ENCODE data around the gene AP3B1. TPM values are rescaled to one million over a fixed set of nuclear protein-coding genes. Genes with fewer than 3 reads are reported as not detected.

The AP3B1 gene
- total RNA-seq, 2 experiments from 2014 or later: 32.5 to 39.5 TPM

DNA sequence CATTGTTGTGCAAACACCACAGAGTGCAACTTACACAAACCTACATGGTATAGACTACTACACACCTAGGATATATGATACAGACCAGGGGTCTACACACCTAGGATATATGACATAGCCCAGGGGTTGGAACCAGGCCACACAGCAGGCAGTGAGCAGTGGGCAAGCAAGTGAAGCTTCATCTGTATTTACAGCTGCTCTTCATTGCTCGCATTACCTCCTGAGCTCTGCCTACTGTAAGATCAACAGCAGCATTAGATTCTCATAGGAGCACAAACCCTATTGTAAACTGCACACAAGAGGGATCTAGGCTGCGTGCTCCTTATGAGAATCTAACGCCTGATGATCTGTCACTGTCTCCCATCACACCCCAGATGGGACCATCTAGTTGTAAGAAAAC, 56.6 kb downstream of the AP3B1 start:
- no peak overlapping the region for H2AFZ ChIP-seq (ENCODE audit: low read length)
- no peaks in the 10 kb centered on the region; the same call in 1 of the 2 replicates for H4K20me1 ChIP-seq (ENCODE audit: insufficient read depth, low read length)
- ChIA-PET CTCF (ENCODE audit: unreplicated experiment) (no interaction called here), POLR2A (interaction anchor here (1.4 kb wide), 1 partner anchor 8 kb away, joined by 5 read pairs; no protein-coding TSS in a partner anchor)
- TF ChIP-seq, protein P1, sequence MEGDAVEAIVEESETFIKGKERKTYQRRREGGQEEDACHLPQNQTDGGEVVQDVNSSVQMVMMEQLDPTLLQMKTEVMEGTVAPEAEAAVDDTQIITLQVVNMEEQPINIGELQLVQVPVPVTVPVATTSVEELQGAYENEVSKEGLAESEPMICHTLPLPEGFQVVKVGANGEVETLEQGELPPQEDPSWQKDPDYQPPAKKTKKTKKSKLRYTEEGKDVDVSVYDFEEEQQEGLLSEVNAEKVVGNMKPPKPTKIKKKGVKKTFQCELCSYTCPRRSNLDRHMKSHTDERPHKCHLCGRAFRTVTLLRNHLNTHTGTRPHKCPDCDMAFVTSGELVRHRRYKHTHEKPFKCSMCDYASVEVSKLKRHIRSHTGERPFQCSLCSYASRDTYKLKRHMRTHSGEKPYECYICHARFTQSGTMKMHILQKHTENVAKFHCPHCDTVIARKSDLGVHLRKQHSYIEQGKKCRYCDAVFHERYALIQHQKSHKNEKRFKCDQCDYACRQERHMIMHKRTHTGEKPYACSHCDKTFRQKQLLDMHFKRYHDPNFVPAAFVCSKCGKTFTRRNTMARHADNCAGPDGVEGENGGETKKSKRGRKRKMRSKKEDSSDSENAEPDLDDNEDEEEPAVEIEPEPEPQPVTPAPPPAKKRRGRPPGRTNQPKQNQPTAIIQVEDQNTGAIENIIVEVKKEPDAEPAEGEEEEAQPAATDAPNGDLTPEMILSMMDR (conservative IDR thresholded peaks at IDR 0.05; ENCODE audit: low read length): no peak
- TF ChIP-seq EZH2phosphoT487 (IDR thresholded peaks at IDR 0.05; ENCODE audit: borderline replicate concordance, low read depth, low read length): no peak
- no peak for DNase-seq (ENCODE audit: low spot score)
- no peak overlapping the region for H3K4me3 ChIP-seq (ENCODE audit: low read depth, low read length, poor library complexity, severe bottlenecking)
- no peaks in the 10 kb centered on the region for H3K9me3 ChIP-seq (ENCODE audit: low read length)
- intact Hi-C loops (cut with micrococcal nuclease; ENCODE audit: unreplicated experiment): no loop called here
- H3K36me3 ChIP-seq (ENCODE audit: insufficient read depth, low read length): 0 out of 2 replicates have a peak, but pooled peaks cover 5% of the 10 kb centered on the region
- no peak overlapping the region for H3K27ac ChIP-seq (ENCODE audit: low read depth, low read length, poor library complexity, severe bottlenecking)
- no peaks in the 10 kb centered on the region for H3K79me2 ChIP-seq (ENCODE audit: insufficient read depth, low read depth, low read length)
- H3K4me1 ChIP-seq (ENCODE audit: insufficient read depth, low read length, poor library complexity, severe bottlenecking): no peaks in the 10 kb centered on the region
- H3K9me2 ChIP-seq (ENCODE audit: insufficient read depth, low read length): no peaks in the 10 kb centered on the region
- no TSS peak for BruUV-seq (replicated peaks)
- H3K4me2 ChIP-seq (ENCODE audit: low read length): no peak overlapping the region

DNA sequence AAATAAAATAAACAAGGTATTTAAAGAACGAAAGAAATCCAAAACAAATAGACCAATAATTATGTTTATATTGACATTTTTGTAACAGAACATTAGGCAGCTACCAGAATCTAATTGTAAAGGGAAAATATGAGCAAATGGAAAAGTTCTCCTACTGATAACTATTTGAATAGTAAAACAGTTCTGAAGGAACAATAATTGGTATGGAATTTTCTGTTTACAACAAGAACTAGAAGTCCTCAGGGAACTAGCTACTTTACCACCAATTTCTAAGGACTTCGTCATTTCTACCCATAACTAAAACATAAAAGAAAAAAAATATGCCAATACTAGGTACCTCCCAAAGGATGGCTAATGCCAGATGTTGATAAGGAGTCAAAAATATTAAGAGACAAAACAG, 58.5 kb downstream of the AP3B1 start:
- no peaks in the 10 kb centered on the region for H3K9me2 ChIP-seq (ENCODE audit: insufficient read depth, low read length)
- H3K9me3 ChIP-seq (ENCODE audit: low read length): no peaks in the 10 kb centered on the region
- no TSS peak for BruUV-seq (replicated peaks)
- intact Hi-C loops (cut with micrococcal nuclease; ENCODE audit: unreplicated experiment): no loop called here
- ChIA-PET CTCF (ENCODE audit: unreplicated experiment) (no interaction called here), POLR2A (interaction anchor here (0.5 to 1.3 kb wide), 2 partner anchors 9 to 1003 kb away, joined by 3 to 5 read pairs; no protein-coding TSS in a partner anchor)
- no peak for TF ChIP-seq EZH2phosphoT487 (IDR thresholded peaks at IDR 0.05; ENCODE audit: borderline replicate concordance, low read depth, low read length)
- TF ChIP-seq, protein P1 (conservative IDR thresholded peaks at IDR 0.05; ENCODE audit: low read length): no peak
- no peak overlapping the region for H3K4me3 ChIP-seq (ENCODE audit: low read depth, low read length, poor library complexity, severe bottlenecking)
- DNase-seq (ENCODE audit: low spot score): no peak
- no peak overlapping the region for H3K4me2 ChIP-seq (ENCODE audit: low read length)
- no peak overlapping the region for H2AFZ ChIP-seq (ENCODE audit: low read length)
- H3K79me2 ChIP-seq (ENCODE audit: insufficient read depth, low read depth, low read length): no peaks in the 10 kb centered on the region
- H4K20me1 ChIP-seq (ENCODE audit: insufficient read depth, low read length): no peaks in the 10 kb centered on the region
- H3K4me1 ChIP-seq (ENCODE audit: insufficient read depth, low read length, poor library complexity, severe bottlenecking): no peaks in the 10 kb centered on the region
- H3K27ac ChIP-seq (ENCODE audit: low read depth, low read length, poor library complexity, severe bottlenecking): no peak overlapping the region
- 0 out of 2 replicates have a peak, but pooled peaks cover 5% of the 10 kb centered on the region for H3K36me3 ChIP-seq (ENCODE audit: insufficient read depth, low read length)

DNA sequence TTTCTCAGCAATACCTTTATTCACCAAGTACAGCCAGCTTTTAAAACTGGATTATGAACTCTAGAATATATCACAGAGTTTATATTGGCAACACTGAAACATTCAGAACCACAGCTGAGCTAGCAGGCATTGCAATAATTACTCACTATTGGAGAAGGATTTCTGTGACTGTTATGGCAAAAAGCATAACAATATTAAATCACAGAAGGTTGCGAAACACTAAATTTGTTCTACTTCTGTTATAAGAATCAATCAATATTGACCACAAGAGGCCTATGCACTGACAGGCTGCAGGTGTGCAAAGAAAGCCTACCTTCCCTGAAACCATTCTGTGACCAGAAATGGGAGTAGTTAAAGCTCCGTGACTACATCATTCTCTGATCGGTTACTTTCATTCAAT, 59.2 kb downstream of the AP3B1 start:
- H2AFZ ChIP-seq (ENCODE audit: low read length): no peak overlapping the region
- DNase-seq (ENCODE audit: low spot score): no peak
- POLR2A ChIA-PET: interaction anchor here (0.7 kb wide), 1 partner anchor 11 kb away, joined by 3 read pairs; no protein-coding TSS in a partner anchor
- H3K79me2 ChIP-seq (ENCODE audit: insufficient read depth, low read depth, low read length): no peaks in the 10 kb centered on the region
- H3K27ac ChIP-seq (ENCODE audit: low read depth, low read length, poor library complexity, severe bottlenecking): no peak overlapping the region
- no peaks in the 10 kb centered on the region for H3K9me3 ChIP-seq (ENCODE audit: low read length)
- no peak overlapping the region for H3K4me3 ChIP-seq (ENCODE audit: low read depth, low read length, poor library complexity, severe bottlenecking)
- no peaks in the 10 kb centered on the region for H4K20me1 ChIP-seq (ENCODE audit: insufficient read depth, low read length)
- no peaks in the 10 kb centered on the region for H3K9me2 ChIP-seq (ENCODE audit: insufficient read depth, low read length)
- CTCF ChIA-PET (ENCODE audit: unreplicated experiment): interaction anchor here (0.5 to 0.6 kb wide), 2 partner anchors 20 to 308 kb away, joined by 3 read pairs; no protein-coding TSS in a partner anchor
- no peak for TF ChIP-seq EZH2phosphoT487 (IDR thresholded peaks at IDR 0.05; ENCODE audit: borderline replicate concordance, low read depth, low read length)
- TF ChIP-seq, protein P1 (conservative IDR thresholded peaks at IDR 0.05; ENCODE audit: low read length): no peak
- no peak overlapping the region for H3K4me2 ChIP-seq (ENCODE audit: low read length)
- BruUV-seq (replicated peaks): no TSS peak
- H3K36me3 ChIP-seq (ENCODE audit: insufficient read depth, low read length): 0 out of 2 replicates have a peak, but pooled peaks cover 5% of the 10 kb centered on the region
- intact Hi-C loops (cut with micrococcal nuclease; ENCODE audit: unreplicated experiment): no loop called here
- H3K4me1 ChIP-seq (ENCODE audit: insufficient read depth, low read length, poor library complexity, severe bottlenecking): no peaks in the 10 kb centered on the region

Data from OCI-LY7 (cell line).